Activated CD4-positive, alpha-beta memory T cell treated with anti-CD3 and anti-CD28 coated beads for 36 hours (primary cell): ENCODE results near the gene ANKRA2. TPM values are rescaled to one million over a fixed set of nuclear protein-coding genes. Genes with fewer than 3 reads are reported as not detected.
A peak's percentile ranks its signal among the peaks of the same experiment; 100 is the strongest.

ENCODE experiments used
- CTCF ChIA-PET: fragments of 350-600 bp; sonication (Branson Sonifier 250); formaldehyde crosslinking; loops from one replicate; lab custom pipeline; 2021; ENCODE audit warnings: antibody characterized with exemption, inconsistent platforms; lab: Charles Lee
- POLR2A ChIA-PET: fragments of 350-600 bp; sonication (Branson Sonifier 250); formaldehyde crosslinking; loops from one replicate; lab custom pipeline; 2021; ENCODE audit warnings: antibody characterized with exemption; lab: Charles Lee
- DNase-seq: peaks from one replicate; pipeline ENCODE4 v3.0.0-alpha.2; 2020
- H3K27ac Mint-ChIP-seq: one replicate; pipeline ENCODE4 v1.8.0; 2021; ENCODE audit warnings: mixed read lengths
- H3K27me3 Mint-ChIP-seq: one replicate; pipeline ENCODE4 v1.8.0; 2021; ENCODE audit warnings: mixed read lengths
- H3K36me3 Mint-ChIP-seq: one replicate; pipeline ENCODE4 v1.8.0; 2021; ENCODE audit warnings: mixed read lengths
- H3K4me1 Mint-ChIP-seq: one replicate; pipeline ENCODE4 v1.8.0; 2021; ENCODE audit warnings: low read depth, mixed read lengths
- H3K4me3 Mint-ChIP-seq: one replicate; pipeline ENCODE4 v1.8.0; 2021; ENCODE audit warnings: mild to moderate bottlenecking, mixed read lengths
- H3K9me3 Mint-ChIP-seq: one replicate; pipeline ENCODE4 v1.8.0; 2021; ENCODE audit warnings: mixed read lengths
- intact Hi-C: fragments of 100-400 bp; cut with micrococcal nuclease; formaldehyde crosslinking; loops from one replicate; pipeline ENCODE4 v1.15.1; 2023
- total RNA-seq, 2 experiments: library from RNA; stranded (reverse); gene quantifications; one replicate each; pipeline ENCODE4 v1.2.3, GENCODE V29; 2021

ANKRA2 gene, protein sequence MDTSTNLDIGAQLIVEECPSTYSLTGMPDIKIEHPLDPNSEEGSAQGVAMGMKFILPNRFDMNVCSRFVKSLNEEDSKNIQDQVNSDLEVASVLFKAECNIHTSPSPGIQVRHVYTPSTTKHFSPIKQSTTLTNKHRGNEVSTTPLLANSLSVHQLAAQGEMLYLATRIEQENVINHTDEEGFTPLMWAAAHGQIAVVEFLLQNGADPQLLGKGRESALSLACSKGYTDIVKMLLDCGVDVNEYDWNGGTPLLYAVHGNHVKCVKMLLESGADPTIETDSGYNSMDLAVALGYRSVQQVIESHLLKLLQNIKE
- total RNA-seq, result 10 to 100 TPM; 19.1 to 21.0 TPM

DNA sequence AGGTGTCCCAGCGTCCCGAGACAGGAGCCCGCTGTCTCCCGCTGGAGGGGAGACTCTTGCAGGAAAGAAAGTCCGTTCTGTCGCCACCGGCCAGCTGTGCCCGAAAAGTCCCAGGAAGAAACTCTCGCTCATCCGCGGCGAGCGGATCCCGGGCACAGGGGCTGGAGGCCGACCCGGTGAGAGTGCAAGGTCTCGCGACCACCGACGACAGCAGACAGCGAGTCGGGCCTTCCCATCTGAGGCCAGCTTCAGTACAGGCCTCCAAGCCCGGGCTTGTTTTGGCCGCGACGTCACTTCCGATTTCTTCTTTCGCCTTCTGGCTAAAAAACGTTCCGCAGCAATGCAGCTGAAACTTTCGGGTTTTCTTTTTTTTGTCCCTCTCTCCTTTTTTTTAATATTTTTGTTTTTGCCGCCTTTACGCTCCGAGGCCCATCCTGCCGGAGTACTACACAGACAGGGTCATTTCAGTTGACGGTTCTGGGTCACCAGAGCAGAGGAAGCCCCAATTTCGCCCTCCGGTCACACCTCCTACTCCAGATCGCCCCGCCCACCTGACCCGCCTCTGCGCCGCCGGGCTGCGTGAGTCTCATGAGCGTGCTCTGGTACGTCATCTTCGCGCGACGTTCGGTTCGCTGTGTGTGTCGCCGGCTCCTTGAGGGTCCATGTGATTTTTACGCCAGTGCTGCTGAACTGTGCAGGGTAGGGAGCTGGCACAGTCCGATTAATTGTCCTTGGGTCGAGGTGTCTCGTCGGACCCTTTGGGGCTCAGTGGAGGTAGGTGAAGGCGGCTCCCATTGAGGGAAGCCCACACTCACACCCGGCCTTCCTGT is at the start of gene ANKRA2, which contains the start of gene UTP15:
ANKRA2 (minus strand) TSS at position 501 of the 830 bp plus-strand sequence. CDS start 2,758 bp downstream, outside the sequence.
UTP15 (plus strand) TSS at position 605 of the 830 bp plus-strand sequence. CDS start 1,602 bp downstream, outside the sequence.
- Mint-ChIP-seq H3K9me3 (no peaks in the 10 kb centered on the region), H3K36me3 (peaks cover 13% of the 10 kb centered on the region), H3K27ac (peak within 1 kb of the TSS; percentile 92), H3K4me3 (peak within 1 kb of the TSS; percentile 92), H3K4me1 (peaks cover 33% of the 10 kb centered on the region), H3K27me3 (no peaks in the 10 kb centered on the region)
- ChIA-PET CTCF (interaction anchor here (1.5 to 1.7 kb wide), 2 partner anchors 46 to 114 kb away, joined by 4 to 6 read pairs; no protein-coding TSS in a partner anchor), POLR2A (interaction anchor here (0.9 to 2.6 kb wide), 5 partner anchors 14 to 67 kb away, joined by 3 to 14 read pairs (median 3); partner anchors contain the start of gene BTF3)
- DNase-seq, result peak; percentile 99
- intact Hi-C loops, result loop anchor here (1.0 to 10.0 kb wide), 2 partner anchors 67 to 1009 kb away; partner anchors contain the start of gene BTF3

DNA sequence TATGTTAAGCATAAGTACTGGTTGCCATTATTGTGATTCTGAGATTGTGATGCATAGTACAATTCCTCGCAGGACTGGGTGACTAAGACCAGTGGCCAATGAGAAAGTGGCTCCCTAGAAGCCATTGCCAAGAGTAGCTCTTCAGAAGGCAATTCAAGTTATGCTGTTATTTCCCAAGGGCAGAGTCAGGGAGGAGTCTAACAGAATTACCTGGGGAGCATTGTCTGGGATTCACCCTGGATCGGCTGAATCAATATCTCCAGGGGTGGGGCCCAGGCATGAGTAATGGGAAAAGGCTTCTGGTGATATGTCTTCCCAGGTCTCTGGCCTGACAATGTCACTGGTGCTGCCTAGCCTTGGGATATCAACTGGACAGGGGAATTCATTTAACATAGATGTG is 49.6 kb upstream of the ANKRA2 start:
- POLR2A ChIA-PET, result no interaction called here
- DNase-seq, result no peak

DNA sequence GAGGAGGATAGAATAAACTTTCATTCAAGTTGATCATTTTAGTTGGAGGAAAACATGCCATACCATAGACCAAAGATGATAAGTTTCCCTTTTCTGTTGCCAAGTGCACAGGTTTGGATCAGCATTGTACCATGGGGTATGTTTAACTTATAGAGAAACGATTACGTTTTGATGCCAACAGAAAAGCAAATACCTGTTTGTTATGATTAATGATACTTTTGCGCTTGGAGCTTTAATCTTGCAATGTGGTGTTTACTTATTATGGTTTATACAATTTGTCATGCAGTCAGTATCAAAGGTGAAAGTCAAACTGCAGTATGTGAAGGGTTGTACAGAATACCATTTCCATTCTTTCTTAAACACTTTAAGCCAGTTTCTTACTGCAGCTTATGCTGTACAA is 47.4 kb upstream of the ANKRA2 start:
- POLR2A ChIA-PET, result no interaction called here
- Mint-ChIP-seq H3K36me3 (no peaks in the 10 kb centered on the region), H3K27ac (no peak overlapping the region), H3K27me3 (peaks cover 9% of the 10 kb centered on the region), H3K4me3 (no peak overlapping the region), H3K4me1 (no peaks in the 10 kb centered on the region), H3K9me3 (no peaks in the 10 kb centered on the region)
- intact Hi-C loops, result no loop called here
- no peak for DNase-seq
- CTCF ChIA-PET, result no interaction called here

More for the DNA sequence above, 49.6 kb upstream of the ANKRA2 start:
- CTCF ChIA-PET, result interaction anchor here (1.0 kb wide), 1 partner anchor 19 kb away, joined by 3 read pairs; no protein-coding TSS in a partner anchor
- Mint-ChIP-seq H3K27ac (no peak overlapping the region), H3K4me1 (no peaks in the 10 kb centered on the region), H3K4me3 (no peak overlapping the region), H3K36me3 (no peaks in the 10 kb centered on the region), H3K27me3 (peaks cover 10% of the 10 kb centered on the region), H3K9me3 (no peaks in the 10 kb centered on the region)
- intact Hi-C loops, result no loop called here

DNA sequence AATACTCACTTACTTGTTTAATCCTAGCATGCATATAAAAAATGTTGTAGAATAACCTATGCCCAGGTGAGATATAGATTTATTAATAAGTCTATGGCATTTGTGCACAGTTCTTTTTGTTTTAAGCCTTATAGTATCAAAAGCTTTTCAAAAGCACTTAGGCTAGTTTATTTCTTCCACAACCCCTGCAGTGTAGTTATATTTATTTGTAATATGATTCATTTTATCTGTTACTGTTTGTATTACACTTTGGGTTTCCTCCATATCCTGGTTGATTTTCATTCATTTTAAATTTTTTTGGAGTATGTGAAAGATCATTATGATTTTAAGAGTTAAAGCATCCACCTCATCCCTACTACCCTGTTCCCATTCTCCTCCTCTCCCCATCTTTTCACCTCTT is 41.8 kb upstream of the ANKRA2 start:
- Mint-ChIP-seq H3K4me3 (no peak overlapping the region), H3K27ac (no peak overlapping the region), H3K9me3 (no peaks in the 10 kb centered on the region), H3K36me3 (no peaks in the 10 kb centered on the region), H3K27me3 (peaks cover 3% of the 10 kb centered on the region), H3K4me1 (no peaks in the 10 kb centered on the region)
- ChIA-PET CTCF (interaction anchor here (1.0 to 1.2 kb wide), 3 partner anchors 10 to 189 kb away, joined by 3 to 5 read pairs (median 3); no protein-coding TSS in a partner anchor), POLR2A (no interaction called here)
- no peak for DNase-seq
- intact Hi-C loops, result no loop called here

DNA sequence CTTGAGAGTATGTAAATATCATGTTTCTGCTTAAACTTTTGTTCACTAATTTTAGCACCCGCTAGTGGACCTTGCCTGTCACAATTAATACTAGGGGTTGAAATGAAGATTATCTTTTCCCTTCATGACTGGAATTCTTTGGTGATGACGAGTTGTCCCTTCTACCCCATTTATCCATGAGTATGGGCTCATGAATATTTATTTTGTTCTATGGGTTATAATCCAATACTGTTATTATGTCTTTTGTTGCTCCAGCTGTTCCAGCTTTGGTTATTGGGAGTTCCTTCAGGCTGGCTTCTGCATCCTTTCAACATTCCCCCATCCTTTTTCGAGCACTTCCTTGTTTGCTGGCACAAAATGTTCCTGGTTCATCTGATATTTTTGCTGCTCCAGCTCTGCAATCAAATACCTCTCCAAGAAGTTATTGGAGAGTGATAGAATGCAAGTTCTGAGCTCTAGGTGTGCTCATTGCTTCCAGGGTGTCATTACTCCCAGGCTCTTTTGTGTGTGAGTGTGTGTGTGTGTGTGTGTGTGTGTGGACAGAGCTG is 40.8 kb upstream of the ANKRA2 start:
- no peaks in the 10 kb centered on the region for H3K36me3 Mint-ChIP-seq
- no peak for DNase-seq
- no peaks in the 10 kb centered on the region for H3K4me1 Mint-ChIP-seq
- H3K9me3 Mint-ChIP-seq, result peaks cover 3% of the 10 kb centered on the region
- H3K27me3 Mint-ChIP-seq, result peaks cover 3% of the 10 kb centered on the region
- POLR2A ChIA-PET, result no interaction called here
- CTCF ChIA-PET, result interaction anchor here (0.8 to 1.2 kb wide), 3 partner anchors 9 to 16 kb away, joined by 3 to 6 read pairs (median 5); no protein-coding TSS in a partner anchor
- intact Hi-C loops, result no loop called here
- H3K4me3 Mint-ChIP-seq, result no peak overlapping the region
- H3K27ac Mint-ChIP-seq, result no peak overlapping the region

DNA sequence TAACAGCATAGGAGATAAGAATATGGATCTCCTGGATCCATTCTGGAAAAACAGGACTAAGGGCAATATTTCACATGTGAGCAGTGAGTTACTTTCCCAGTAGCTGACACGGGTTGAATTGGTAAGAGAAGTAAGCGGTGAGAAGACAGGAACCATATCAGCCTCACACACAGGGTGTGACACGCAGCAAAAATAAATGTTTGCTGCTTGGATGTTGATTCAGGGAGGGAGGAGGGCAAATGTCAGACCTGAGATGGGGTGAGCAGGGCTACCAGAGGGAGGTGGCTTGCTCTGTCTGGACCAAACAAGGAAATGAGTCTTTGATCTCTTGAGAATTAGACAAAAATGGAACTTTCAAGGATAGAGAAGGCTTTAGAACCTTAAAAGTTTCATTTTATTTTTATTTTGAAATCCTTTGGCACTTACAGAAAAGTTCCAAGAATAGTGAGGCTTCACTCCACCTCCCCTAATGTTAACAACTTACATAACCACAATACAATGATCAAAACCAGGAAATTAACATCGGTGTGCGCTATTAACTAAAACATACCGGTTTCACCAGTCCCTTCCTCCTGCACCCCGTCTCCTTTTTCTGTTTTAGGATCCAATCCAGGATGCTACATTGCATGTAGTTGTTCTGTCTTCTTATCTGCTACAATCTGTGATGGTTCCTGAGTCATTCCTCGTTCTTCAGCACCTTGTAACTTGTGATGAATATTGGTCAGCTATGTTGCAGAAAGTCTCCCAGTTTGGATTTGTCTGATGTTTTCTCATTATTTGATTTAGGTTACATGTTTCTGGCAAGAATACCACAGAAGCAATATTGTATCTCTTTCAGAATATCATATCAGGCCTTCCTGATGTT is 40.0 kb upstream of the ANKRA2 start:
- ChIA-PET POLR2A (no interaction called here), CTCF (interaction anchor here (0.8 to 1.2 kb wide), 3 partner anchors 8 to 15 kb away, joined by 3 to 6 read pairs (median 5); no protein-coding TSS in a partner anchor)
- H3K27me3 Mint-ChIP-seq, result peaks cover 2% of the 10 kb centered on the region
- no peaks in the 10 kb centered on the region for H3K36me3 Mint-ChIP-seq
- H3K4me3 Mint-ChIP-seq, result no peak overlapping the region
- no peak for DNase-seq
- H3K9me3 Mint-ChIP-seq, result peaks cover 3% of the 10 kb centered on the region
- H3K27ac Mint-ChIP-seq, result no peak overlapping the region
- H3K4me1 Mint-ChIP-seq, result no peaks in the 10 kb centered on the region
- intact Hi-C loops, result no loop called here

DNA sequence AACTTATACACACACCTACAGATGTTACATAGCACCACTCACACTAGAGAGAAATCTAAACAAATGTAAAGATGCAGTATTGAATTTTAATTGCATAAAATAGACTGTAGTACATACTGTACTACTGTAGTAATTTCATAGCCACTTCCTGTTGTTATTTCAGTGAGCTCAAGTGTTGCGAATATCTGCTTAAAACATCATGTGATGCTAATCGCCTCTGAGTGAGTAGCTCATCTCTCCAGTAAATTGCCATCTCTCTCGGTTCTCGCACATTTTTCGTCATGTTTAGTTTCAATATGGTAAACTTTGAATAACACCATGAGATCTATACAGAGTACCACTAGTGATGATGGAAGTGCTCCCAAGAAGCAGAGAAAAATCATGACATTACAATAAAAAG is 38.6 kb upstream of the ANKRA2 start:
- intact Hi-C loops, result no loop called here
- peaks cover 3% of the 10 kb centered on the region for H3K9me3 Mint-ChIP-seq
- ChIA-PET CTCF (interaction anchor here (0.7 kb wide), 1 partner anchor 84 kb away, joined by 3 read pairs; no protein-coding TSS in a partner anchor), POLR2A (no interaction called here)
- no peaks in the 10 kb centered on the region for H3K4me1 Mint-ChIP-seq
- H3K27ac Mint-ChIP-seq, result no peak overlapping the region
- peaks cover 7% of the 10 kb centered on the region for H3K27me3 Mint-ChIP-seq
- no peak overlapping the region for H3K4me3 Mint-ChIP-seq
- H3K36me3 Mint-ChIP-seq, result no peaks in the 10 kb centered on the region
- DNase-seq, result no peak

DNA sequence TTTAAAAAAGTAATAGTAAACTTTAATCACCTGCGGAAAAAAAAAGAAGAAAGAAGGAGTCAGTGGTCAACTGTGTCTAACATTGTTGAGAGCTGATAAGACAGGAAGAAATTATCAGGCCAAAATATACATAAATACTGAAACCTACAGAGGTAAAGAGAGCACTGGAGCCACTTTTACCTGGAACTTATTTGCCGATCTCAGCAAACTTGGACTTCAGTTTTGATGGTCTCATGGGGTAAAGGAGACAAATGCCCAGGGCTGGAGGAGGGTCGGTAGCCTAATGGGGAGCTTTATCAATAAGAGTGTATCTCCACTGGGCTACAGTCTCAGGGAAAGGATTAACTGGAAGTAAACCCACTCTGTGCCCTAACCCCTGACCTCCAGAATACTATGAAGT is 33.9 kb upstream of the ANKRA2 start:
- intact Hi-C loops, result loop anchor here (10.0 kb wide), 1 partner anchor 295 kb away; no protein-coding TSS in a partner anchor
- ChIA-PET CTCF (interaction anchor here (1.6 kb wide), 1 partner anchor 8 kb away, joined by 6 read pairs; no protein-coding TSS in a partner anchor), POLR2A (no interaction called here)
- no peak for DNase-seq
- Mint-ChIP-seq H3K4me1 (no peaks in the 10 kb centered on the region), H3K9me3 (peaks cover 3% of the 10 kb centered on the region), H3K27me3 (peaks cover 7% of the 10 kb centered on the region), H3K4me3 (no peak overlapping the region), H3K27ac (no peak overlapping the region), H3K36me3 (no peaks in the 10 kb centered on the region)

DNA sequence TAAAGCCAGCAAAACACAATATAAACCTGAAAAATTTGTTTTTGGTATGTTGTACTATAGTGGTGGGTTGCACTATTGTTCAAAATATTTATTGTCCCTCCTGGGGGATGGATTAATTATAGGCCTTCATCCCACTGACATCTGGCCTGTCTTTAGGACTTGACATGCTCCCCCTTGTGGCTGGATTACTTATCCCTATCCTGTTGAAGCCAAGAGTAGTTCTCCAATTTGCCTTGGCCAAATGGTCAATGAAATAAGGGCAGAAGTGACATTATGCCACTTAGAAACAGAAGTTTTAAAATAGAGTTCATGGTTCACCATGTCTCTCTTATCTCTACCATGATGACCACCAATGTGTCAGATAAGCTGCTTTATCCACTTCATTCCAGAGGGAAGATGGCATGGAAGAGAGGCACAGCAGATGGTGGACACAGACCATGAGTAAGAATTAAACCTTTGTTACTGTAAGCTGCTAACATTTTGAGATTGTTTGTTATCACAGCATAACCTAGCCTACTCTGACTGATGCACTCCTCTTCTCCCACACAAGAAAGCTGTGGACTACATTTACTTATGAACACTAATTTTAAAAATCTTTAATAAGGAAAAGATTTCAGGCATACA is 31.4 kb upstream of the ANKRA2 start:
- POLR2A ChIA-PET, result no interaction called here
- Mint-ChIP-seq H3K36me3 (no peaks in the 10 kb centered on the region), H3K4me3 (no peak overlapping the region), H3K4me1 (no peaks in the 10 kb centered on the region), H3K9me3 (peaks cover 3% of the 10 kb centered on the region), H3K27me3 (peaks cover 7% of the 10 kb centered on the region), H3K27ac (no peak overlapping the region)
- DNase-seq, result no peak
- CTCF ChIA-PET, result interaction anchor here (0.8 to 3.0 kb wide), 12 partner anchors 9 to 196 kb away, joined by 3 to 28 read pairs (median 3); no protein-coding TSS in a partner anchor
- intact Hi-C loops, result loop anchor here (1.0 to 10.0 kb wide), 2 partner anchors 78 to 298 kb away; no protein-coding TSS in a partner anchor

DNA sequence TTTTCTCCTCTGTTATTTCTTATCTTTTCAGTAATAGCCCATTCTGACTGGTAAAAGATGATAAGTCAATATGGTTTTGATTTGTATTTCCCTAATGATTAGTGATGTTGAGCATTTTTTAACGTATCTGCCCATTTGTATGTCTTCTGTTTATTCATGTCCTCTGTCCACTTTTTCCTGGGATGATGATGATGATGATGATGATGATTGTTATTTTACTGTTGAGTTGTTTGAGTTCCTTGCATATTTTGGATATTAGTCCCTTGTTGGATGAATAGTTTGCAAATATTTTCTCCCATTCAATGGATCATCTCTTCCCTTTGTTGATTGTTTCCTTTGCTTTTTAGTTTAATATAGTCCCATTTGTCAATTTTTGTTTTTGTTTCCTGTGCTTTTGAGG is 27.1 kb upstream of the ANKRA2 start:
- ChIA-PET POLR2A (no interaction called here), CTCF (interaction anchor here (9.3 kb wide), 1 partner anchor 199 kb away, joined by 255 read pairs; no protein-coding TSS in a partner anchor)
- H3K36me3 Mint-ChIP-seq, result no peaks in the 10 kb centered on the region
- no peak overlapping the region for H3K4me3 Mint-ChIP-seq
- H3K4me1 Mint-ChIP-seq, result no peaks in the 10 kb centered on the region
- DNase-seq, result no peak
- H3K27ac Mint-ChIP-seq, result no peak overlapping the region
- intact Hi-C loops, result loop anchor here (10.0 kb wide), 1 partner anchor 302 kb away; no protein-coding TSS in a partner anchor
- peaks cover 2% of the 10 kb centered on the region for H3K27me3 Mint-ChIP-seq
- no peaks in the 10 kb centered on the region for H3K9me3 Mint-ChIP-seq
